Lower leg skin (tissue), 3 donors: ENCODE results near the gene SRCAP.

Source experiments
- CTCF ChIP-seq, 3 donors: fragments of 450-650 bp; IDR thresholded peaks; one replicate each; pipeline ENCODE4 v1.5.1; 2016; ENCODE audit warnings: antibody characterized with exemption in 3 of 3, mild to moderate bottlenecking in 3 of 3, moderate library complexity in 2 of 3
- POLR2A ChIP-seq, 2 donors: fragments of 450-650 bp; IDR thresholded peaks; one replicate each; pipeline ENCODE4 v1.6.1; 2016 to 2017; ENCODE audit warnings: antibody characterized with exemption in 2 of 2, mild to moderate bottlenecking in 1 of 2, moderate library complexity in 1 of 2

GRCh38 chr16:30775131-30775391, 76.1 kb downstream of the SRCAP start:
- no peak for TF ChIP-seq POLR2A (IDR thresholded peaks at IDR 0.05)
- no peak for TF ChIP-seq CTCF (IDR thresholded peaks at IDR 0.05)
